Neural progenitor cell (in vitro differentiated cells): Measurements from ENCODE around the gene ACP5.

Source experiments
- EZH2 ChIP-seq: fragments of 200-600 bp; sonication (generic); IDR thresholded peaks from 2 replicates; pipeline ENCODE4 v1.6.1; 2017; ENCODE audit warnings: antibody characterized with exemption, mild to moderate bottlenecking, moderate library complexity
- TF ChIP-seq, protein P1 (sequence below): fragments of 200-600 bp; sonication (generic); IDR thresholded peaks from 2 replicates; pipeline ENCODE4 v1.5.1; 2017; ENCODE audit warnings: antibody characterized with exemption, mild to moderate bottlenecking

DNA sequence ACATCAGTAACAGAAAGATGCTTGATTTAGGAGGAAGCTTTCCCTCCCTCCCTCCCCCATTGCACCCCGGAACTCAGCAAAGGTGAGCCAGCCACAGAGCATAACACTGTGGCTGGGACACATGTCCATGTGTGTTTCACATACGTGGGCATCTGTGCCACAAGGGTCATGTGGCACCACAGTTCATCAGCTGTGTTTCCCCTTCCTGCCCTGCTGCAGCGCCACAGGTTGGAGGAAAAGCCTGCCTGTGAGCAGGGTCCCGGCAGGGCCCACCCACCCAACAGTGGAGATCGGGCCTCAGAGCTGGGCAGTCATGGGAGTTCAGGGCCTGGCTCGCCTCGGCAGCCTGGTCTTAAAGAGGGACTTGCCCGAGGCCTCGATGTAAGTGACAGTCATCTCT, 2.8 kb downstream of the ACP5 start:
- TF ChIP-seq, protein P1, sequence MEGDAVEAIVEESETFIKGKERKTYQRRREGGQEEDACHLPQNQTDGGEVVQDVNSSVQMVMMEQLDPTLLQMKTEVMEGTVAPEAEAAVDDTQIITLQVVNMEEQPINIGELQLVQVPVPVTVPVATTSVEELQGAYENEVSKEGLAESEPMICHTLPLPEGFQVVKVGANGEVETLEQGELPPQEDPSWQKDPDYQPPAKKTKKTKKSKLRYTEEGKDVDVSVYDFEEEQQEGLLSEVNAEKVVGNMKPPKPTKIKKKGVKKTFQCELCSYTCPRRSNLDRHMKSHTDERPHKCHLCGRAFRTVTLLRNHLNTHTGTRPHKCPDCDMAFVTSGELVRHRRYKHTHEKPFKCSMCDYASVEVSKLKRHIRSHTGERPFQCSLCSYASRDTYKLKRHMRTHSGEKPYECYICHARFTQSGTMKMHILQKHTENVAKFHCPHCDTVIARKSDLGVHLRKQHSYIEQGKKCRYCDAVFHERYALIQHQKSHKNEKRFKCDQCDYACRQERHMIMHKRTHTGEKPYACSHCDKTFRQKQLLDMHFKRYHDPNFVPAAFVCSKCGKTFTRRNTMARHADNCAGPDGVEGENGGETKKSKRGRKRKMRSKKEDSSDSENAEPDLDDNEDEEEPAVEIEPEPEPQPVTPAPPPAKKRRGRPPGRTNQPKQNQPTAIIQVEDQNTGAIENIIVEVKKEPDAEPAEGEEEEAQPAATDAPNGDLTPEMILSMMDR: no peak
- no peak for TF ChIP-seq EZH2
